HepG2 (cell line): Measurements from ENCODE around the gene TK1. TPM values are rescaled to one million over a fixed set of nuclear protein-coding genes. Genes with fewer than 3 reads are reported as not detected.

Source experiments
- ATAC-seq: fragments of 200-7000 bp; cut with Tn5 transposase; 3 replicates; pipeline ENCODE4 v1.9.1; 2020; ENCODE audit warnings: mild to moderate bottlenecking, moderate library complexity
- BruUV-seq: library from RNA; stranded (reverse); fragments of 400-500 nt; replicated peaks from 2 replicates; lab custom pipeline; 2021; lab: Mats Ljungman, UMichigan
- CTCF ChIA-PET: fragments of 300-600 bp; formaldehyde crosslinking; extraction: SDS; loops from one replicate; lab custom pipeline; 2021; ENCODE audit warnings: low total read pairs, inconsistent platforms, low intra/inter-chr PET ratio; lab: Yijun Ruan, JAX
- POLR2A ChIA-PET: fragments of 350-600 bp; sonication (Branson Sonifier 250); formaldehyde crosslinking; loops from one replicate; lab custom pipeline; 2020; ENCODE audit warnings: antibody characterized with exemption, inconsistent platforms; lab: Yijun Ruan, JAX
- DNase-seq: peaks from one replicate; pipeline ENCODE4 v3.0.0-alpha.2; 2015; ENCODE audit warnings: low spot score
- FAIRE-seq: peaks from 3 replicates; lab custom pipeline; 2011; peaks lifted over from hg19 to GRCh38; lab: Jason Lieb, UNC
- H2AFZ ChIP-seq: one replicate; pipeline ENCODE4 v1.6.1; 2011; ENCODE audit warnings: low read length, inconsistent platforms
- H3K27ac ChIP-seq: fragments of 300-600 bp; 3 replicates; pipeline ENCODE4 v1.8.0; 2011; ENCODE audit warnings: mixed run types, mild to moderate bottlenecking, mixed read lengths, low read length, inconsistent platforms; ENCODE audit not compliant: insufficient read depth; ENCODE audit errors: extremely low read length
- H3K27me3 ChIP-seq, 2 experiments: fragments of 200-600 bp in 1 of 2; 2 replicates in 1 of 2; 3 replicates in 1 of 2; pipeline versions ENCODE4 v1.6.0 to v1.8.0; 2011; ENCODE audit warnings: low read length in 2 of 2, mild to moderate bottlenecking in 2 of 2, moderate library complexity in 2 of 2, inconsistent platforms in 1 of 2; ENCODE audit not compliant: insufficient read depth in 2 of 2, control insufficient read depth in 1 of 2
- H3K36me3 ChIP-seq, 2 experiments: fragments of 200-600 bp in 1 of 2; replicated peaks in 1 of 2; 2 replicates in 1 of 2; 3 replicates in 1 of 2; pipeline versions ENCODE4 v1.5.1 to v1.8.0; 2011; ENCODE audit warnings: low read length in 2 of 2, inconsistent platforms in 1 of 2; ENCODE audit not compliant: insufficient read depth in 2 of 2, control insufficient read depth in 1 of 2
- H3K4me1 ChIP-seq: 2 replicates; pipeline ENCODE4 v1.5.1; 2012; ENCODE audit warnings: low read length, inconsistent platforms; ENCODE audit not compliant: insufficient read depth
- H3K4me2 ChIP-seq: 2 replicates; pipeline ENCODE4 v1.6.0; 2011; ENCODE audit warnings: low read depth, low read length, inconsistent platforms
- H3K4me3 ChIP-seq, 3 experiments: fragments of 200-600 bp in 1 of 3; sonication (generic), shearing (Covaris generic) in 1 of 3; replicated peaks in 1 of 3; 2 replicates each; pipeline ENCODE4 v1.5.1; 2011 to 2016; ENCODE audit warnings: low read length in 3 of 3, inconsistent platforms in 2 of 3, low read depth in 2 of 3, mild to moderate bottlenecking in 2 of 3, control low read depth in 1 of 3, mixed read lengths in 1 of 3; ENCODE audit not compliant: insufficient read depth in 1 of 3
- H3K79me2 ChIP-seq: one replicate; pipeline ENCODE4 v1.6.1; 2011; ENCODE audit warnings: low read length, inconsistent platforms; ENCODE audit not compliant: insufficient read depth
- H3K9ac ChIP-seq: 2 replicates; pipeline ENCODE4 v1.6.0; 2011; ENCODE audit warnings: mild to moderate bottlenecking, low read depth, low read length, inconsistent platforms; ENCODE audit not compliant: insufficient read depth
- H3K9me3 ChIP-seq: 2 replicates; pipeline ENCODE4 v1.5.1; 2012; ENCODE audit warnings: mild to moderate bottlenecking, low read length
- H4K20me1 ChIP-seq: 2 replicates; pipeline ENCODE4 v1.6.0; 2011; ENCODE audit warnings: inconsistent platforms, mild to moderate bottlenecking, low read length, moderate library complexity; ENCODE audit not compliant: insufficient read depth
- AKAP8 ChIP-seq: sonication (generic); formaldehyde crosslinking; IDR thresholded peaks from 2 replicates; pipeline ENCODE4 v1.5.1; 2020; ENCODE audit warnings: mild to moderate bottlenecking, missing genetic modification reagents
- CENPX ChIP-seq: sonication (generic); formaldehyde crosslinking; IDR thresholded peaks from 2 replicates; pipeline ENCODE4 v1.9.0; 2021; ENCODE audit warnings: mild to moderate bottlenecking, missing genetic modification reagents, moderate library complexity
- CREB1 ChIP-seq, 2 experiments: fragments of 450-650 bp in 1 of 2; IDR thresholded peaks; 2 replicates each; pipeline ENCODE4 v1.6.1; 2016 to 2017; ENCODE audit warnings: control low read depth in 1 of 2, mild to moderate bottlenecking in 1 of 2, missing compliant biosample characterization in 1 of 2, missing genetic modification characterization in 1 of 2
- FOSL2 ChIP-seq: sonication (generic); formaldehyde crosslinking; IDR thresholded peaks from 2 replicates; pipeline ENCODE4 v1.4.0; 2020; ENCODE audit warnings: missing genetic modification reagents
- FOXP1 ChIP-seq, 2 experiments: fragments of 450-650 bp in 1 of 2; IDR thresholded peaks; 2 replicates each; pipeline ENCODE4 v1.6.1; 2017 to 2018; ENCODE audit warnings: antibody characterized with exemption in 1 of 2
- MEIS1 ChIP-seq: sonication (generic); formaldehyde crosslinking; IDR thresholded peaks from 2 replicates; pipeline ENCODE4 v1.9.0; 2021; ENCODE audit warnings: mild to moderate bottlenecking, missing genetic modification reagents, moderate library complexity, borderline replicate concordance
- NKX3-1 ChIP-seq: sonication (generic); formaldehyde crosslinking; IDR thresholded peaks from 2 replicates; pipeline ENCODE4 v1.5.0; 2020; ENCODE audit warnings: missing genetic modification reagents
- NR2F1 ChIP-seq, 2 experiments: fragments of 450-650 bp in 1 of 2; formaldehyde crosslinking in 1 of 2; IDR thresholded peaks; 2 replicates each; pipeline versions ENCODE4 v1.5.0 to v1.6.1; 2016 to 2020; ENCODE audit warnings: mild to moderate bottlenecking in 1 of 2, missing compliant biosample characterization in 1 of 2, missing genetic modification reagents in 1 of 2, moderate library complexity in 1 of 2
- RAD51 ChIP-seq: fragments of 450-650 bp; IDR thresholded peaks from 2 replicates; pipeline ENCODE4 v1.6.1; 2016; ENCODE audit warnings: borderline replicate concordance
- SCMH1 ChIP-seq: sonication (generic); formaldehyde crosslinking; IDR thresholded peaks from 2 replicates; pipeline ENCODE4 v1.9.0; 2021; ENCODE audit warnings: missing genetic modification reagents, mild to moderate bottlenecking, borderline replicate concordance
- SP5 ChIP-seq: IDR thresholded peaks from 2 replicates; pipeline ENCODE4 v1.6.1; 2016; ENCODE audit warnings: low read depth, borderline replicate concordance
- ZBTB20 ChIP-seq: sonication (generic); formaldehyde crosslinking; IDR thresholded peaks from 2 replicates; pipeline ENCODE4 v1.8.1; 2023; ENCODE audit warnings: missing genetic modification reagents, low read depth, mild to moderate bottlenecking, borderline replicate concordance
- ZNF383 ChIP-seq: sonication (generic); formaldehyde crosslinking; IDR thresholded peaks from 2 replicates; pipeline ENCODE4 v1.4.0; 2020; ENCODE audit warnings: missing genetic modification reagents, mild to moderate bottlenecking, borderline replicate concordance
- ZNF629 ChIP-seq: sonication (generic); formaldehyde crosslinking; conservative IDR thresholded peaks from 2 replicates; pipeline ENCODE4 v1.5.0; 2020; ENCODE audit warnings: missing genetic modification reagents
- ZNF720 ChIP-seq: sonication (generic); formaldehyde crosslinking; IDR thresholded peaks from 2 replicates; pipeline ENCODE4 v1.4.0; 2020; ENCODE audit warnings: missing genetic modification reagents
- ZNF83 ChIP-seq: sonication (generic); formaldehyde crosslinking; IDR thresholded peaks from 2 replicates; pipeline ENCODE4 v1.4.0; 2020; ENCODE audit warnings: missing genetic modification reagents, mild to moderate bottlenecking, borderline replicate concordance
- WGBS: methylation state at CpG from one replicate; pipeline ENCODE4 v1.1.6; 2017; ENCODE audit warnings: low lambda C conversion rate; 5-methylcytosine and 5-hydroxymethylcytosine counted together
- in situ Hi-C: cut with HindIII; loops from 2 replicates; pipeline ENCODE4 v1.10.0; 2017; ENCODE audit warnings: low pct_unique_long_range_greater_than_20kb; ENCODE audit not compliant: extremely low pct_ligation_motif_present
- intact Hi-C: fragments of 100-400 bp; cut with micrococcal nuclease; formaldehyde crosslinking; loops from one replicate; pipeline ENCODE4 v1.10.0; 2022; ENCODE audit not compliant: unreplicated experiment
- polyA plus RNA-seq, 8 experiments: library from polyadenylated mRNA; depleted of rRNA in 3 of 8; stranded (reverse) in 7 of 8; unstranded in 1 of 8; fragments of >200 nt; fragmentation: Illumina TruSeq in 4 of 8; extraction: Trizol in 4 of 8; gene quantifications; 2 replicates each; pipeline versions ENCODE4 v1.2.1 to v1.2.3, GENCODE V29; 2011 to 2016; ENCODE audit warnings: low read depth in 4 of 8, missing spikeins in 1 of 8, mixed read lengths in 1 of 8; ENCODE audit not compliant: insufficient read depth in 1 of 8
- total RNA-seq, 5 experiments: library from RNA; depleted of rRNA; stranded (reverse); fragments of >200 nt; fragmentation: Illumina TruSeq; extraction: Trizol; gene quantifications; 2 replicates each; pipeline ENCODE4 v1.2.3, GENCODE V29; 2016; ENCODE audit warnings: low read depth in 1 of 5
- TF ChIP-seq, protein P1 (sequence below): sonication (generic); formaldehyde crosslinking; IDR thresholded peaks from 2 replicates; pipeline ENCODE4 v1.5.1; 2020; ENCODE audit warnings: missing genetic modification reagents, mild to moderate bottlenecking, borderline replicate concordance
- TF ChIP-seq, protein P2 (sequence below): sonication (generic); formaldehyde crosslinking; IDR thresholded peaks from 2 replicates; pipeline ENCODE4 v1.5.0; 2020; ENCODE audit warnings: missing genetic modification reagents

TK1 gene
- total and polyA plus RNA-seq, 2 of the 13 experiments (the other 11 are each of a cell fraction or from before 2014, with no cell fraction given), result 45.0 to 96.0 TPM

DNA sequence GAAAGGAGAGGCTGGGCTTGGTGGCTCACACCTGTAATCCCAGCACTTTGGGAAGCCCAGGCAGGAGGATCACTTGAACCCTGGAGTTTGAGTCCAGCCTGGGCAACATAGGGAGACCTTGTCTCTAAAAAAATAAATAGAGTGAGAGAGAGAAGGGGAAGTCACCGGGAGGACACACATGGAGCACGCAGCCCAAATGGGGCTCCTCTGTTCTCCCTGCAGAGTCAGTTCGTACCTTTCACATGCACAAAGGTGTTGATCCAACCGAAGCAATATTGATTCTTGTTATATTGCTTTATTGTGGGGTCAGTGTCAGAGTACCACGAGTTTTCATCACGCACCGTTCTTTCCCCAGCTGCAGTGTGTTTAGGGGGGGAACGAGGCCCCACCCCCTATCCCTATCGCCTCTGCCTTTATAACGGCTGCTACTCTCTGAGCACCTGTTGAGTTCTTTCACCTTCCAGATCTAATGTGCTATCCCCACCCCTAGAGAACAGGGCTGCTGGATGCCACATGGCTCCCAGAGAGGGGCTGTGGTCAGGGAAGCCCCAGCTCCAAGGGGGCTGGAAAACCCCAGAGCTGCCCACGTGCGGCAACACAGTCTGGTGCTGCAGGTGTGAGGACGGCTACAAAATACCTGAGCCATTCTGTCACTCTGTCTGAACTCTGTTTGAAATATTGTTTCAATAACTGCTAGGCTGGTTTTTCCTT, 43.6 kb upstream of the TK1 start (continued):
- TF ChIP-seq, protein P1, sequence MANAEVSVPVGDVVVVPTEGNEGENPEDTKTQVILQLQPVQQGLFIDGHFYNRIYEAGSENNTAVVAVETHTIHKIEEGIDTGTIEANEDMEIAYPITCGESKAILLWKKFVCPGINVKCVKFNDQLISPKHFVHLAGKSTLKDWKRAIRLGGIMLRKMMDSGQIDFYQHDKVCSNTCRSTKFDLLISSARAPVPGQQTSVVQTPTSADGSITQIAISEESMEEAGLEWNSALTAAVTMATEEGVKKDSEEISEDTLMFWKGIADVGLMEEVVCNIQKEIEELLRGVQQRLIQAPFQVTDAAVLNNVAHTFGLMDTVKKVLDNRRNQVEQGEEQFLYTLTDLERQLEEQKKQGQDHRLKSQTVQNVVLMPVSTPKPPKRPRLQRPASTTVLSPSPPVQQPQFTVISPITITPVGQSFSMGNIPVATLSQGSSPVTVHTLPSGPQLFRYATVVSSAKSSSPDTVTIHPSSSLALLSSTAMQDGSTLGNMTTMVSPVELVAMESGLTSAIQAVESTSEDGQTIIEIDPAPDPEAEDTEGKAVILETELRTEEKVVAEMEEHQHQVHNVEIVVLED (CRISPR knock-in tag), result no peak
- TF ChIP-seq FOXP1 (IDR thresholded peaks at IDR 0.05) (no peak), FOXP1 (CRISPR knock-in tag; IDR thresholded peaks at IDR 0.05) (no peak)
- TF ChIP-seq, all 625 proteins: peak for 4

GRCh38 chr17:78228176-78228575, 41.3 kb upstream of the TK1 start:
- TF ChIP-seq SCMH1, result no peak
- TF ChIP-seq NR2F1 (CRISPR knock-in tag; IDR thresholded peaks at IDR 0.05), result no peak
- TF ChIP-seq MEIS1 (CRISPR knock-in tag), result no peak
- TF ChIP-seq, protein P2, sequence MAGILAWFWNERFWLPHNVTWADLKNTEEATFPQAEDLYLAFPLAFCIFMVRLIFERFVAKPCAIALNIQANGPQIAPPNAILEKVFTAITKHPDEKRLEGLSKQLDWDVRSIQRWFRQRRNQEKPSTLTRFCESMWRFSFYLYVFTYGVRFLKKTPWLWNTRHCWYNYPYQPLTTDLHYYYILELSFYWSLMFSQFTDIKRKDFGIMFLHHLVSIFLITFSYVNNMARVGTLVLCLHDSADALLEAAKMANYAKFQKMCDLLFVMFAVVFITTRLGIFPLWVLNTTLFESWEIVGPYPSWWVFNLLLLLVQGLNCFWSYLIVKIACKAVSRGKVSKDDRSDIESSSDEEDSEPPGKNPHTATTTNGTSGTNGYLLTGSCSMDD (CRISPR knock-in tag), result no peak
- no peak for TF ChIP-seq ZNF383 (CRISPR knock-in tag)
- no peak for TF ChIP-seq RAD51
- no peak for TF ChIP-seq ZNF83
- TF ChIP-seq AKAP8 (CRISPR knock-in tag), result no peak
- TF ChIP-seq CREB1 (IDR thresholded peaks at IDR 0.05), result no peak
- TF ChIP-seq CREB1 (CRISPR knock-in tag; IDR thresholded peaks at IDR 0.05), result no peak
- TF ChIP-seq CENPX (CRISPR knock-in tag), result no peak
- no peak for TF ChIP-seq ZBTB20 (CRISPR knock-in tag)
- no peak for TF ChIP-seq FOSL2 (CRISPR knock-in tag)
- no peak for TF ChIP-seq ZNF720 (CRISPR knock-in tag)
- TF ChIP-seq NKX3-1 (CRISPR knock-in tag), result no peak
- TF ChIP-seq ZNF629, result no peak
- no peak for TF ChIP-seq SP5
- Histone ChIP-seq H3K9me3 (no peaks in the 10 kb centered on the region), H3K4me1 (peaks cover 22% of the 10 kb centered on the region; the same call in 1 of the 2 replicates), H3K4me3 (no peak overlapping the region), H3K36me3 (peaks cover 11 to 21% of the 10 kb centered on the region in 2 experiments), H3K4me2 (no peak overlapping the region), H2AFZ (no peak overlapping the region), H3K27me3 (peaks cover 14 to 45% of the 10 kb centered on the region in 2 experiments), H4K20me1 (no peaks in the 10 kb centered on the region), H3K27ac (no peak overlapping the region), H3K9ac (no peak overlapping the region), H3K79me2 (no peaks in the 10 kb centered on the region)
- DNase-seq (no peak), ATAC-seq (no peak), FAIRE-seq (no peak)
- ChIA-PET CTCF (no interaction called here), POLR2A (no interaction called here)
- in situ Hi-C loops, result no loop called here
- no TSS peak for BruUV-seq
- 7% methylated on average over 4 of the region's 4 CpGs for WGBS
- intact Hi-C loops, result no loop called here
